ENCODE data around the gene CDKN1A. TPM values are rescaled to one million over a fixed set of nuclear protein-coding genes. Genes with fewer than 3 reads are reported as not detected.

Gene CDKN1A
- total RNA-seq, 1 experiment from 2014 or later = 17.4 TPM

DNA sequence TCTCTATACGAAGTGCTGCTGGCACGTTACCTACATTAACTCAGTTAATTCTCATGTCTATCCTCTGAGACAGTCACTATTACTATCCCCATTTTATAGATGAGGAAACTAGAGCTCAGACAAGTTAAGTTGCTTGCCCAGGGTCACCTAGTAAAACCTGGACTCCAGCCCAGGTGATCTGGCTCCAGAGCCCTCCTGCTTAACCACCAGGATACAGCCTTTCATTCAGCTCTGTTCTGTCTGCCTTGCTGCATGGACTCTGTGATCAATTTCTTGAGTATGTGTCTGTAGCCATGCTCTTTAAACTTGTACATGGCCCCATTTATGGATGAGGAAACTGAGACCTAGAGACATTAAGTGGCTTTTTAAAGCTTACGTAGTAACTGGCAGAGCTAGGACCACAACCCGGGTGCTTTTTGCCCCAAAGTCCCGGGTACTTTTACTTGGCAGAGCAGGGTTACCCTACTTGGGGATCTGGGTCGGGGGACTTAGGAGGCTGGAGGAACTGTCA, 4.7 kb downstream of the CDKN1A start:
- WGBS (ENCODE audit: extremely low coverage, insufficient read length, low lambda C conversion rate) = no CpG with 5 or more reads among the region's 6 CpGs
- H3K18ac ChIP-seq (ENCODE audit: insufficient read length, low read depth, low read length) = no peak overlapping the region
- no peak overlapping the region for H4K8ac ChIP-seq (replicated peaks; ENCODE audit: insufficient read length, low read depth, low read length)
- no peak for DNase-seq
- no peak overlapping the region for H2BK120ac ChIP-seq (ENCODE audit: low read depth, low read length, poor library complexity, severe bottlenecking)
- Mint-ChIP-seq H3K4me1 (peaks cover 12 to 21% of the 10 kb centered on the region in 2 experiments), H3K27ac (no peak overlapping the region), H3K27me3 (ENCODE audit: low read depth) (peaks cover 19% of the 10 kb centered on the region), H3K4me3 (no peak overlapping the region), H3K9me3 (no peaks in the 10 kb centered on the region; a peak in 2 of 5 replicates), H3K36me3 (ENCODE audit: insufficient read depth in 1 of 3, low read depth in 3 of 3) (peaks cover 0 to 40% (median 11%) of the 10 kb centered on the region in 3 experiments; a peak in 3 of 7 replicates)
- no peaks in the 10 kb centered on the region for H3K9me3 ChIP-seq (ENCODE audit: control insufficient read depth, low read depth, low read length)
- no peaks in the 10 kb centered on the region for H3K79me2 ChIP-seq (ENCODE audit: insufficient read depth, low read length)
- H2BK12ac ChIP-seq (ENCODE audit: insufficient read length, low read depth, low read length) = no peak overlapping the region
- H3K4me2 ChIP-seq (ENCODE audit: insufficient read depth, insufficient read length, low read length) = no peak overlapping the region
- no peaks in the 10 kb centered on the region for H3K4me1 ChIP-seq (ENCODE audit: insufficient read depth, low read length)
- no peak overlapping the region for H3K9ac ChIP-seq (ENCODE audit: extremely low read depth, insufficient read length, low read length)
- H2BK5ac ChIP-seq (ENCODE audit: insufficient read length, low read length) = no peak overlapping the region
- no peak overlapping the region for H2BK20ac ChIP-seq (ENCODE audit: low read depth, low read length, poor library complexity, severe bottlenecking)
- H3K79me1 ChIP-seq (ENCODE audit: insufficient read depth, low read depth, low read length, poor library complexity, severe bottlenecking) = no peaks in the 10 kb centered on the region
- no peak overlapping the region for H3K23ac ChIP-seq (ENCODE audit: insufficient read length, low read depth, low read length)
- no peak overlapping the region for H2AK5ac ChIP-seq (ENCODE audit: insufficient read length, low read length)
- TF ChIP-seq, protein P1, sequence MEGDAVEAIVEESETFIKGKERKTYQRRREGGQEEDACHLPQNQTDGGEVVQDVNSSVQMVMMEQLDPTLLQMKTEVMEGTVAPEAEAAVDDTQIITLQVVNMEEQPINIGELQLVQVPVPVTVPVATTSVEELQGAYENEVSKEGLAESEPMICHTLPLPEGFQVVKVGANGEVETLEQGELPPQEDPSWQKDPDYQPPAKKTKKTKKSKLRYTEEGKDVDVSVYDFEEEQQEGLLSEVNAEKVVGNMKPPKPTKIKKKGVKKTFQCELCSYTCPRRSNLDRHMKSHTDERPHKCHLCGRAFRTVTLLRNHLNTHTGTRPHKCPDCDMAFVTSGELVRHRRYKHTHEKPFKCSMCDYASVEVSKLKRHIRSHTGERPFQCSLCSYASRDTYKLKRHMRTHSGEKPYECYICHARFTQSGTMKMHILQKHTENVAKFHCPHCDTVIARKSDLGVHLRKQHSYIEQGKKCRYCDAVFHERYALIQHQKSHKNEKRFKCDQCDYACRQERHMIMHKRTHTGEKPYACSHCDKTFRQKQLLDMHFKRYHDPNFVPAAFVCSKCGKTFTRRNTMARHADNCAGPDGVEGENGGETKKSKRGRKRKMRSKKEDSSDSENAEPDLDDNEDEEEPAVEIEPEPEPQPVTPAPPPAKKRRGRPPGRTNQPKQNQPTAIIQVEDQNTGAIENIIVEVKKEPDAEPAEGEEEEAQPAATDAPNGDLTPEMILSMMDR (conservative IDR thresholded peaks at IDR 0.05) = no peak
- no peak overlapping the region for H3T11ph ChIP-seq (ENCODE audit: low read length)
- H2AFZ ChIP-seq (ENCODE audit: low read length) = no peak overlapping the region
- H3K27ac ChIP-seq (ENCODE audit: insufficient read length, low read depth, low read length) = no peak overlapping the region
- H3K14ac ChIP-seq (ENCODE audit: insufficient read depth, low read length) = no peak overlapping the region
- H3K27me3 ChIP-seq (ENCODE audit: insufficient read depth, low read length) = peaks cover 5% of the 10 kb centered on the region; the same call in 1 of the 2 replicates
- H3K56ac ChIP-seq (ENCODE audit: insufficient read length, low read depth, low read length) = no peak overlapping the region
- H4K20me1 ChIP-seq (ENCODE audit: control insufficient read depth, insufficient read depth, insufficient read length) = no peaks in the 10 kb centered on the region
- no peak overlapping the region for H3K4ac ChIP-seq (ENCODE audit: low read depth, low read length)
- peaks cover 14% of the 10 kb centered on the region for H3K23me2 ChIP-seq (ENCODE audit: insufficient read length, low read depth, low read length, poor library complexity, severe bottlenecking)
- no peak overlapping the region for H4K91ac ChIP-seq (ENCODE audit: insufficient read length, low read depth, low read length)
- no peak overlapping the region for H2BK15ac ChIP-seq (ENCODE audit: low read depth, low read length)
- no peak overlapping the region for H4K5ac ChIP-seq (ENCODE audit: insufficient read length, low read depth, low read length)

All from H9 (cell line).